CD4-positive, alpha-beta memory T cell (primary cell): ENCODE data around the gene MCM5. TPM values are rescaled to one million over a fixed set of nuclear protein-coding genes. Genes with fewer than 3 reads are reported as not detected.

ENCODE experiments used
- CTCF ChIA-PET: fragments of 350-600 bp; sonication (Branson Sonifier 250); formaldehyde crosslinking; loops from one replicate; lab custom pipeline; 2021; ENCODE audit warnings: inconsistent platforms; ENCODE audit not compliant: partially characterized antibody; lab: Charles Lee
- POLR2A ChIA-PET: fragments of 350-600 bp; sonication (Branson Sonifier 250); formaldehyde crosslinking; loops from one replicate; lab custom pipeline; 2021; ENCODE audit not compliant: partially characterized antibody; lab: Charles Lee
- DNase-seq, 5 donors: peaks; one replicate each; pipeline versions ENCODE4 v3.0.0 to v3.0.0-alpha.2; 2020 to 2022; ENCODE audit warnings: mixed read lengths in 1 of 5
- H3K27ac ChIP-seq: one replicate; pipeline ENCODE4 v1.7.0; 2013; ENCODE audit warnings: low read depth, low read length
- H3K27me3 ChIP-seq: 2 replicates; pipeline ENCODE4 v1.7.0; 2013; ENCODE audit warnings: mild to moderate bottlenecking, low read length, moderate library complexity; ENCODE audit not compliant: insufficient read depth
- H3K36me3 ChIP-seq: 2 replicates; pipeline ENCODE4 v1.7.0; 2013; ENCODE audit warnings: mild to moderate bottlenecking, low read length, moderate library complexity; ENCODE audit not compliant: insufficient read depth
- H3K4me1 ChIP-seq: 2 replicates; pipeline ENCODE4 v1.7.0; 2013; ENCODE audit warnings: mild to moderate bottlenecking, low read length, moderate library complexity; ENCODE audit not compliant: insufficient read depth
- H3K4me3 ChIP-seq, 2 donors: one replicate each; pipeline ENCODE4 v1.7.0; 2013; ENCODE audit warnings: low read length in 2 of 2, mild to moderate bottlenecking in 1 of 2
- H3K9me3 ChIP-seq, 2 donors: one replicate each; pipeline ENCODE4 v1.7.0; 2013; ENCODE audit warnings: low read length in 2 of 2, control low read depth in 1 of 2; ENCODE audit not compliant: control insufficient read depth in 1 of 2
- H3K27ac Mint-ChIP-seq, 7 donors: one replicate each; pipeline ENCODE4 v1.8.0; 2020 to 2021; ENCODE audit warnings: mixed read lengths in 7 of 7, mild to moderate bottlenecking in 6 of 7, inconsistent platforms in 3 of 7, moderate library complexity in 3 of 7
- H3K27me3 Mint-ChIP-seq, 2 donors: one replicate each; pipeline ENCODE4 v1.8.0; 2020 to 2021; ENCODE audit warnings: mixed read lengths in 2 of 2
- H3K36me3 Mint-ChIP-seq, 2 donors: one replicate each; pipeline ENCODE4 v1.8.0; 2020 to 2021; ENCODE audit warnings: mixed read lengths in 2 of 2, inconsistent platforms in 1 of 2, mild to moderate bottlenecking in 1 of 2
- H3K4me1 Mint-ChIP-seq, 4 donors: one replicate each; pipeline ENCODE4 v1.8.0; 2020 to 2021; ENCODE audit warnings: mixed read lengths in 4 of 4, mild to moderate bottlenecking in 1 of 4
- H3K4me3 Mint-ChIP-seq, 8 donors: one replicate each; pipeline ENCODE4 v1.8.0; 2020 to 2021; ENCODE audit warnings: mixed read lengths in 8 of 8, mild to moderate bottlenecking in 7 of 8, moderate library complexity in 6 of 8, inconsistent platforms in 3 of 8
- H3K9me3 Mint-ChIP-seq, 8 donors: one replicate each; pipeline ENCODE4 v1.8.0; 2020 to 2021; ENCODE audit warnings: mixed read lengths in 8 of 8, mild to moderate bottlenecking in 5 of 8, inconsistent platforms in 3 of 8, moderate library complexity in 1 of 8
- intact Hi-C: fragments of 100-400 bp; cut with micrococcal nuclease; formaldehyde crosslinking; loops from one replicate; pipeline ENCODE4 v1.15.1; 2023
- polyA plus RNA-seq, 2 donors: library from polyadenylated mRNA; unstranded; fragments of 300-500 nt; fragmentation: Illumina TruSeq; gene quantifications; one replicate each; pipeline ENCODE4 v1.2.3, GENCODE V29; 2021
- total RNA-seq, 2 experiments: library from RNA; stranded (reverse); gene quantifications; one replicate each; pipeline ENCODE4 v1.2.3, GENCODE V29; 2021

The MCM5 gene
- total and polyA plus RNA-seq, 4 experiments from 2014 or later: 22.0 to 58.1 (median 37.7) TPM

- intact Hi-C loops: no loop called here
- Histone ChIP-seq H3K9me3 (no peaks in the 10 kb centered on the region), H3K27me3 (no peaks in the 10 kb centered on the region), H3K27ac (no peak overlapping the region), H3K4me1 (no peaks in the 10 kb centered on the region), H3K36me3 (no peaks in the 10 kb centered on the region), H3K4me3 (no peak overlapping the region)
- Mint-ChIP-seq H3K9me3 (peaks cover 0 to 3% (median 0%) of the 10 kb centered on the region in 8 donors), H3K36me3 (peaks cover 0 to 11% of the 10 kb centered on the region in 2 donors), H3K4me3 (no peak overlapping the region), H3K27ac (no peak overlapping the region), H3K27me3 (peaks cover 17 to 19% of the 10 kb centered on the region in 2 donors), H3K4me1 (no peaks in the 10 kb centered on the region)
- ChIA-PET POLR2A (no interaction called here), CTCF (no interaction called here)
- DNase-seq: no peak
These were observed 74.0 kb downstream of the MCM5 start for GRCh38 chr22:35473971-35474370.

Other genes with a start within 250 kb of the MCM5 start
- gene HMGXB4, start 142.6 kb upstream of the MCM5 start, total RNA-seq: 10 to 100 TPM; 22.1 to 25.3 TPM
- gene HMGXB4, start 142.6 kb upstream of the MCM5 start, polyA plus RNA-seq: 10 to 100 TPM in 1 of 2 donors, 1 to 10 TPM in 1; 8.7 to 13.0 TPM
- 10 to 100 TPM; 76.1 to 82.2 TPM for gene TOM1, start 100.2 kb upstream of the MCM5 start, total RNA-seq
- gene TOM1, start 100.2 kb upstream of the MCM5 start, polyA plus RNA-seq: 10 to 100 TPM; 55.7 to 56.0 TPM
- 1 to 10 TPM; 7.7 to 8.3 TPM for gene HMOX1, start 19.0 kb upstream of the MCM5 start, total RNA-seq
- under 1 TPM in 1 of 2 donors, not detected in 1; 0.20 TPM for gene HMOX1, start 19.0 kb upstream of the MCM5 start, polyA plus RNA-seq
- gene RASD2, start 140.7 kb downstream of the MCM5 start, total RNA-seq: not detected
- under 1 TPM in 1 of 2 donors, not detected in 1; 0.13 TPM for gene RASD2, start 140.7 kb downstream of the MCM5 start, polyA plus RNA-seq
- gene MB, start 217.2 kb downstream of the MCM5 start, total RNA-seq: not detected
- gene MB, start 217.2 kb downstream of the MCM5 start, polyA plus RNA-seq: not detected
- gene APOL6, start 248.3 kb downstream of the MCM5 start, total RNA-seq: 10 to 100 TPM; 50.6 to 52.0 TPM
- gene APOL6, start 248.3 kb downstream of the MCM5 start, polyA plus RNA-seq: 10 to 100 TPM in 1 of 2 donors, 1 to 10 TPM in 1; 8.5 to 24.1 TPM